Measurements from ENCODE around the gene XYLT1.

Gene XYLT1

GRCh38 chr16:17145029-17145428 is 325.7 kb downstream of the XYLT1 start:
- no peak for DNase-seq (ENCODE audit: low read depth)

- no peak for DNase-seq (ENCODE audit: low read depth)
Measured at GRCh38 chr16:17144431-17144830, 326.3 kb downstream of the XYLT1 start.

GRCh38 chr16:17143546-17144419 is 327.0 kb downstream of the XYLT1 start:
- no peak for DNase-seq (ENCODE audit: low read depth)

GRCh38 chr16:17138801-17139200 is 332.0 kb downstream of the XYLT1 start:
- DNase-seq (ENCODE audit: low read depth), result no peak

- DNase-seq (ENCODE audit: low read depth), result no peak
Measured at GRCh38 chr16:17135439-17135838, 335.3 kb downstream of the XYLT1 start.

GRCh38 chr16:17134586-17134985 is 336.2 kb downstream of the XYLT1 start:
- no peak for DNase-seq (ENCODE audit: low read depth)

GRCh38 chr16:17133851-17134250 is 336.9 kb downstream of the XYLT1 start:
- DNase-seq (ENCODE audit: low read depth), result no peak

- no peak for DNase-seq (ENCODE audit: low read depth)
Measured at GRCh38 chr16:17131351-17131750, 339.4 kb downstream of the XYLT1 start.

- DNase-seq (ENCODE audit: low read depth), result no peak
Measured at GRCh38 chr16:17130733-17131132, 340.0 kb downstream of the XYLT1 start.

- no peak for DNase-seq (ENCODE audit: low read depth)
Measured at GRCh38 chr16:17129971-17130370, 340.8 kb downstream of the XYLT1 start.

- no peak for DNase-seq (ENCODE audit: low read depth)
Measured at GRCh38 chr16:17128791-17129190, 342.0 kb downstream of the XYLT1 start.

GRCh38 chr16:17126156-17126555 is 344.6 kb downstream of the XYLT1 start:
- no peak for DNase-seq (ENCODE audit: low read depth)

- no peak for DNase-seq (ENCODE audit: low read depth)
Measured at GRCh38 chr16:17125671-17126070, 345.1 kb downstream of the XYLT1 start.

- DNase-seq (ENCODE audit: low read depth), result no peak
Measured at GRCh38 chr16:17117906-17118577, 352.7 kb downstream of the XYLT1 start.

GRCh38 chr16:17116595-17117322 is 354.0 kb downstream of the XYLT1 start:
- DNase-seq (ENCODE audit: low read depth), result no peak

- no peak for DNase-seq (ENCODE audit: low read depth)
Measured at GRCh38 chr16:17109413-17109812, 361.3 kb downstream of the XYLT1 start.

GRCh38 chr16:17108596-17108995 is 362.2 kb downstream of the XYLT1 start:
- no peak for DNase-seq (ENCODE audit: low read depth)

GRCh38 chr16:17107450-17107849 is 363.3 kb downstream of the XYLT1 start:
- DNase-seq (ENCODE audit: low read depth), result no peak

GRCh38 chr16:17106243-17106791 is 364.4 kb downstream of the XYLT1 start:
- DNase-seq (ENCODE audit: low read depth), result no peak

GRCh38 chr16:17105239-17105797 is 365.4 kb downstream of the XYLT1 start:
- DNase-seq (ENCODE audit: low read depth), result no peak

GRCh38 chr16:17104654-17105053 is 366.1 kb downstream of the XYLT1 start:
- no peak for DNase-seq (ENCODE audit: low read depth)

GRCh38 chr16:17103216-17103615 is 367.5 kb downstream of the XYLT1 start:
- no peak for DNase-seq (ENCODE audit: low read depth)

All from activated T-cell treated with anti-CD3 and anti-CD28 coated beads for 1 hour (primary cell).